ENCODE measurements around the gene FRY.

The FRY gene

DNA sequence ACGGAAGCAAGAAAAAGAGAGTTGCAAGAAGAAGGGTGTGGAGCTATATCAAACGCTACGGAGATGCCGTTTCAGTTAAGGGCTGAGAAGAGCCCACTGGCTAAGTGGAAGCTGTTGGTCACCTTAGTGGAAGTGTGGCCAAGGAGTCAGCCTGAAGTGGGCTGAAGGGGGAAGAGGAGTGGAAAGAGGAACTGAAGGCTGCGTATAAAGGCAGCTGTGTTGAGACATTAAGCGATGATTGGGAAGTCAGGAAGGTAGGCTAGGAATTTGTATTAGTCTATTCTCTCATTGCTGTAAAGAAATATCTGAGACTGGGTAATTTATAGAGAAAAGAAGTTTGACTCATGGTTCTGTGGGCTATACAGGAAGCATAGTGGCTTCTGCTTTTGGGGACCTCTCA, 14.1 kb upstream of the FRY start:
- DNase-seq = no peak

- DNase-seq = peak; percentile 62
These were observed 11.9 kb upstream of the FRY start for GRCh38 chr13:32019612-32020233.

DNA sequence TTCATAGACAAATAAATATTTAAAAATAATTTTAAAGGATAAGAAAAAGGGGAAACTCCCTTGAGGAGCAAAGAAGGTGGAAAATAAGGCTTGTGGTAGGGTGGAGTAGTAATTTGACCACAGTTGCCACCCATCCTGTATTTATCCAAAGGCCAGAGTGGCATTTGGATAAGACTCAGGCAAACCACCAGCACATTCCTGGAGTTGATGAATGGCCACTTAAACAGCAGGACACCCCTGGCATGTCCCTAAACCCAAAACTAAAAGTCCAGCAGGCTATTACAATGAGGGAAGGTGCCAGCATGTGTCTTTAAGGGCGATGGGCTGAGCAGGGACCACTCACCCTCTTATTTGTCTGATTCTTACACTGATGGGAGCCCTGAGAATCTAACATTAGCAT, 9.8 kb upstream of the FRY start:
- no peak for DNase-seq

DNA sequence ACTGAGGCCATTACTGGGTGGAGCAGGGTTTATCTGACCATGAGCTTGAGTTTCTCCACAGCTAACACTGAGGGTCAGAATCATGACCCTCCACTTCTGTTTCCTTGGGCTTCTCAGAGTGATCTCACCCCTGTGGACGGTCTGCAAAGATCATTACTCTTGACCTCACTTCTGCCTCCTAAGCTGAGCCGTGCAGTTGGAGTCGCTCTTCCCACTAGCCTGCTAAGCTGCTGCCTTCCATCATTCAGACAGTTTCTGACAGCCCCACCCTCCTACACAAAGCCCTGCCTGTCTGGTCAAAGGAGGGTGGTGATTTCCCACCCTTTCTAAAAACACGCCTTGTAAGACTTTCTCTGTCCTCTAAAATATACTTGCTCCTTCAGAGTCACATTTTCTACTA, 9.3 kb upstream of the FRY start:
- DNase-seq = no peak

GRCh38 chr13:32023096-32023495, 8.5 kb upstream of the FRY start:
- DNase-seq = no peak

- DNase-seq = no peak
These were observed 7.9 kb upstream of the FRY start for GRCh38 chr13:32023698-32024097.

- DNase-seq = no peak
These were observed 6.8 kb upstream of the FRY start for GRCh38 chr13:32024750-32025149.

GRCh38 chr13:32025730-32026129, 5.8 kb upstream of the FRY start:
- no peak for DNase-seq

DNA sequence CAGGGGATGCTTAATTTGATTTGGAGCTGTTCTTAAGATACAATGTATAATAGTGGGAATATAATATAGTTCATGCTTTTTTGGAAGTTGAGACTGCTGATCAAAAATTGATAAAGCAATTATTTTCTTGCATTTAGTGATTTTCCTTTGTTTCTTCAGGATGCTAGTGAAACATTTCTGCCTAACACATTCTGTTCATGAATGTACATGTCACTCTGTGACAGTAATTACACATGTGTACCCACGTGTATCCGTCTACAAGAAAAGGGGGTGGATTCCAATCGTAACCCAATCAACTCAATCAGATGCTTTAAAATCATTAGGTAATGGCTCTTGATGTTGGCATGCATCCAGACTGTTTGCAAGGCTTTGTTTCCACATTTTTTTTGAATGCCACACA, 5.0 kb upstream of the FRY start:
- no peak for DNase-seq

DNA sequence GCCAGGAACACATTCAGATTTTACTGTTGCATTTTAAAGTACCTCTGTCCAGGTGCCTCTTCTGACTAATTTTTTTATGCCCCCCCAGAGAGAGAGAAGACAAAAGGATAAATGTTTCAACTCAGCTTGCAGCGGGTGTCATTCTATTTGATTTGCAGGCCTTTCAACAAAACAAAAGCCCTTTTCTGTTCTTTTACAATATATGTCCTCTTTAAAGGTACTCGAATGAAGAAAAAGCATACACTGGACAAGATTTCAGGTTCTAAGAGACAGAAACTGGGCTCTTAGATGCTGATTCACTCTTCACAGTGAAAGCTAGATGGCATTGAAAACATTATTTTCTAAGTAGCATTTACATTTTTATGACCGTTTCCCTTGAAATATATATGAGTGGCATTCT, 2.9 kb upstream of the FRY start:
- no peak for DNase-seq

- DNase-seq = no peak
These were observed 1.9 kb upstream of the FRY start for GRCh38 chr13:32029684-32030083.

GRCh38 chr13:32031815-32032370, 319 bp downstream of the FRY start:
- no peak for DNase-seq

DNA sequence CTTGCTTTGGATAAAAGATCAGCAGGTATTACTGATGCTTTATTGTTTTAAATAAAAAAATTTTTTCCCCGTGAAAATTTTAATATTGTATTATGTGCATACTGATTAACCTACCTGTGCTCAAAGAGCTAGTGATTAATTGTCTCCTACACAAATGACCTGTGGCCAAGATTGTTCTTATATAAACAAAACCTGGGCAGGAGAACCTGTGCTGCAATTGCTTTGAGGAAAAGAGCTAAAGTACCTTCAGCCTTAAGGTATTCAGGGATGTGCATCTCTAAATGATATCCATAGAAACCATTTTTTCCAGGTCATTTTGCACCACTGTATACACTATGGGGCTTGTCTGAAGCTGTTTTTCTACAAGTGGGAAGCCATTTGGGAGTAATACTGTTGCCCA, 1.2 kb downstream of the FRY start:
- no peak for DNase-seq

GRCh38 chr13:32033744-32034143, 2.2 kb downstream of the FRY start:
- DNase-seq = no peak

GRCh38 chr13:32035716-32036115, 4.1 kb downstream of the FRY start:
- no peak for DNase-seq

DNA sequence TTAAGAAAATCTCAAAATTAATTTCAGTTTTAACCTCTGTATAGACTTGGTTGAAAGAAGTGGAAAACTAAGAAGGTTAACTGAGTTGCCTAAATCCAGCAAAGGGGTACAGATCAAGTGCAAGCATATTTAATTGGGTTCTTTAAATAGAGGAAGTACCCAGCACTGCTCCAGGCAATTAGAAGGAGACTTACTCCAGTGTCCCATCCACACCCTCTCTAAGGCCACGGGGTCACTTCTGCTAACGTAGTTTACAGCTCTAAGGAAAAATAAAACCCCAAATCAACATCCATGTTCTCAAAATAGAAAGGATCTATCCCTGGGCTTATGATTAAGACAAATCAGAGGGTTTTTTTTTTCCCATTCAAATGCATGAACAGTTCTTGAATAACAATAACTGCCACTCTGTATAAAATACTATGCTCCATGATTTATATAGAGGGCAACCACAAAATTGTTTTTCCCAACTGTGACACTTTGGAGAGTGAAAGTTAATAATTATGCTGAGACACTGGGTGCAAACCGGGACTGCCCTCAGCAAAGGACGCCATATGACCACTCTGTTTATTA, 4.6 kb downstream of the FRY start:
- no peak for DNase-seq

DNA sequence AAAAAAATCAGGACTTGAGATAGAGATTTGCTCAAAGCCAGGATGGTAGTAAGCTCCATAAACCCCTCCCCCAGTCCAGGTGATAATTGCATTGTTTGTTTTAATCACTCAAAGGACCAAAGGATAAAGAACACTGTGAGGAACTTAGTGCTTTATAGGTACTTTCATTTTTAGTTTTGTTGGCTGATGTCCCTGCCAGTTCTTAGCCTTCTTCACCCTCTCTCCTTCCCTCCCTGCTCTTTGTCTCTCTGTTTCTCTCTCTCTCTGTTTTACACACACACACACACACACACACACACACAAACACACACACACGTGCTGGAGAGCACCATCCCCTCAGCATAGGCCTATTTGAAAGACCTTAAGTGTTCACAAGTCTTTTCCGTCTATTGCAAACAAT, 5.2 kb downstream of the FRY start:
- DNase-seq = no peak

- DNase-seq = no peak
These were observed 5.9 kb downstream of the FRY start for GRCh38 chr13:32037471-32037870.

DNA sequence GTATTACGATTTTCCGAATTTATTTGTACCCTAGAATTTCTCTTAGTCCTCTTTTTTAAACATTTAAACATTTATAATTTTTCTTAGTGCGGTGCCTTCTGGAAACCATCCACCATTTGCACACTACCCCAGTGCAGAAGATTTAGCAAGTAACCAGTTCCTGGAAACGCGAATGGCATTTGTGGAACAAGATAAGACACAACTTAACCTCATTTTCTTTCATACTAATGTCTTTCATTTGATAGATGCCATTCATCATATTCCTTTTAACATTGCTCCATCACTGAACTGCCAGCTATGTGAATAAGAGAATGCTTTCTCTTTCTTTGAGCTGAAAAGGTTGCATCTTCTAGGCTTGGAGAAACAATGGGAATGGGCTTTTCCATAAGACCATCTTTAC, 6.8 kb downstream of the FRY start:
- no peak for DNase-seq

- no peak for DNase-seq
These were observed 7.5 kb downstream of the FRY start for GRCh38 chr13:32039056-32039455.

DNA sequence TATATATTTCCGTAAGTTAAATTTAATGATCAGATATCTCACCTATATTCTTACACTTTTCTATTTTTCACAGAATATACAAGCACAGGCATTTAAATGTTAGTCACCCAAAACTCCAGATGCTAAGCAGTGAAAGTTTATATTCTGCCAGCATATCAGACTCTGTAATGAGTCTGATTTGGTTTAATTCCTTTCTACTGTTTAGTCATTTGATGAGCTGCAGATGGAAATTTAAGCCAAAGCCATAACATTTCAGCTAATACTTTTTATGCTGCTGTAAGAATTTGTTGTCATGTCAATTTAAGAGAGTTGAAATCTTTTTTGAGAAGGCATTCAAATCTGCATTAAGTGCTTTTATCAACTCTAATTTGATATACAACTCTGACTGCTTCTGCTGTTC, 8.0 kb downstream of the FRY start:
- no peak for DNase-seq

DNA sequence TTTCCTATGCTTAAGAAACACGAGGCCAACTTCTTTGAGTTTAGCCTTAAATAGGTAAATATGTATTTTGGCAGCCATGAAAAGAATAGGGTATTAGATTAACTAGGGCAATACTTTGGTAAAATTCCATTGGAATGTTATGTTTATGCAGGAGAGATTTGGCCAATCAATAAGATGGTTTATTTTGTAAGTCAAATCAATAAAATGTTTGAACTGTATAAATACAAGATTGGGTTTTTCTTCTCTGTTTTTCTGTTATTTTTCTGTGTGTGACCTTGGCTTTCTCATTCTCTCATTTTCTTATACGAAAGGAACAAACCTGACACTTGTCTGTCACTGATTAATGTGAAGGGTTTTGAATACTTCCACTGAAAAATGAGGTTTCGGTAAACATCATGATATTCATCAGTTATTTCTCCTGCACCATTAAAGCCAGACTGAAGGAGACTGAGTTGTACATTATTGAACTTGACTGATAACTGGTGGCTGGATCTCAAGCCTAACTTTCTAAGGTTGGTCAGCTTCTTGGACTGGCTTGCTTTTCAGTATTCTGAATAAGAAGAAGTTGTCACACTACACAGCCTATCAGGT, 8.6 kb downstream of the FRY start:
- DNase-seq = no peak

GRCh38 chr13:32040689-32041088, 9.1 kb downstream of the FRY start:
- DNase-seq = no peak

DNA sequence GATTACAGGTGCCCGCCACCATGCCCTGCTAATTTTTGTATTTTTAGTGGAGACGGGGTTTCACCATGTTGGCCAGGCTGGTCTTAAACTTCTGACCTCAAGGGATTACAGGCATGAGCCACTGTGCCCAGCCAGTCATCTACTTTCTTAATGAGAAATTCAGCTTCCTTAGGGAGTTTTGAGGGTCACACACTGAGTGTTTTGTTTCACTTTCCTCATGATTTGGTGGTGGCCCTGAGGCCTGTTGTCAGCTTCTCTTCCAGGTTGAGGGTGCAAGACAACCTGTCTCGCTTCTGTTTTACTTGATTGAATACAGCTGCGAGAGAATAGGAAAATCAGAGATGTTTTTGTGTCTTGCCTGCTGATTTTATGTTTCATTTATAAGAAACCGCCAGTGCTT, 9.9 kb downstream of the FRY start:
- DNase-seq = no peak

GRCh38 chr13:32042551-32042950, 11.0 kb downstream of the FRY start:
- no peak for DNase-seq
